ENCODE data around the gene PTCD3.
A peak's percentile ranks its signal among the peaks of the same experiment; 100 is the strongest.

PTCD3 gene

DNA sequence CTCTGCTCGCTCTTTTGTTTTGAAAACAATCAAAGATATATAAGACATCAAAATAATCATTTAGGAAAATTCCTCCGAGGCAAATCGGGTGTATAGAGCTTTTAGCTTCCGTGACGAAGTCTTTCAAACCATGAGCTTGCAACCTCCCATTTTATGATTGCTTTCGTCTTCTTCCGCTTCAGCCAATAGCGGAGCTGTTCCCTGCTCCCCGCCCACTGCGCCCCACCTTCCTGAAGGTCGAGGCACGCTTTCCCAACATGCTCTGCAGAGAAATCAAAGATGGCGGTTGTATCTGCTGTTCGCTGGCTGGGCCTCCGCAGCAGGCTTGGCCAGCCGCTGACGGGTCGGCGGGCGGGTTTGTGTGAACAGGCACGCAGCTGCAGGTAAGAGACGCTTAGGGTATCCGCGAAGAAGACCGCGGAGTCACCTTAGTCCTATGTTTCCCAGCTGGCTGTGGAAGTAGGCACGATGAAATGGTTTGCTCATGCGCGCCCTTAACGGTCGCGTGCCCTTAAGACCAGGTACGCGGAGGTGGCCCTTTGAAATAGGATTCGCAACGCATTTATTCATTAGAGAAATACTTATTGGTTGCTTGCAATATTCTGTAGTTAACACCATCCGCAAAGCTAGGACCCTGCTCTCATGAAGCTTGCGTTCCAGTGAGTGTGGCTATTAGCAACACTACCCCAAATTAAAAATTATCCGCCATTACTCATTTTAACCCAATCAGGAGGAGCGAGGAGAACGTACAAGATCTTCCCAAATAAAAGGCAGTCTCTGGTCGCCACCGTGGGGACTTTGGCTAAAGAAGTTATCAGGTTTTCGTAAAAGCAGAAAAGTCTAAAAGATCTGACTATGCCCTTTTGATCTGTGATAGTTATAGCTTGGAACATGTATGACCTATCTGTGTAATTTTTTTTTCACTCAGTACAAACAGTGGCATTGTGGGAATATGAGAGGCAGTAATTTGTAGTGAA, at the start of gene PTCD3:
PTCD3 (plus strand) TSS at position 267 of the 977 bp plus-strand sequence; CDS start at position 280, 13 bp downstream.
- DNase-seq (ENCODE audit: low read depth in 2 of 2, low spot score in 1 of 2) = peak; percentile 89 to 93

DNA sequence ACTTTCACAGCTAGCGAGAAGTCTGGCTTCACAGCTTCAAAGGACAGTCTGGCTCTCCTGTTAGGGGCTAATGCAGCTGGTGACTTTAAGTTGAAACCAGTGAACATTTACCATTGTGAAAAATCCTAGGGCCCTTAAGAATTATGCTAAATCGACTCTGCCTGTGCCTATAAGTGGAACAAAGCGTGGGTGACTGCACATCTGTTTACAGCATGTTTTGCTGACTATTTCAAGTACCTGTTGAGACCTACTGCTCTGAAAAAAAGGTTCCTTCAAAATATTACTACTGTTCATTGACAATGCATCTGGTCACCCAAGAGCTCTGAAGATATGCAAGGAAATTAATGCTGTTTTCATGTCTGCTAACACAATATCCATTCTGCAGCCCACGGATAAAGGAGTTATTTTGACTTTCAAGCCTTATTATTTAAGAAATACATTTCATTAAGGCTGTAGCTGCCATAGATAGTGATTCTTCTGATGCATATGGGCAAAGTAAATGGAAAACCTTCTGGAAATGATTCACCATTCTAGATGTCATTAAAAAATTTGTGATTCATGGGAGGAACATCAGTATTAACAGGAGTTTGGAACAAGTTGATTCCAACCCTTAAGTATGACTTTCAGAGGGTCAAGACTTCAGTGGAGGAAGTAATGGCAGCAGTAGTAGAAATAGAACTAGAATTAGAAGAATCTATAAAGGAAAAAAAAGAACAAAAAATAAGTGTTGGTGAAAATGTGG, 49.3 kb upstream of the PTCD3 start:
- DNase-seq (ENCODE audit: low read depth in 2 of 2, low spot score in 1 of 2) = no peak

DNA sequence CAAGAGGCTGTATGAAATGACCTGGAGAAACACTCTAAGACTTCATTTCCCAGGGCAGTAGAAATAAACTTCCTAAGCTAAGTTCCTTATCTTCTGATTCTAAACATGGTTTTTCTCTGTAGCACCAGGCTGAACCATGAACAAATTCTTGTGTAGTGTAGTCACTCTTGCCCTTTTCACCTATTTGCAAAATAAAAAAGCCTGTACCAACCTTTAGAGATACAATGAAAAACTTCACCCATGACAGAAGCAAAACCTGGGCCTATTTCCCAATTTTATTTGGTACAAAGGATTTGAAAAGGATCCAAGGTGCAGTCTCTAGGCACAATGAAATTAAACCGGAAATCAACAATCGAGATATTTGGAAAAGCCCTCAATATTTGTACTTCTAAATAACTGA, 44.0 kb upstream of the PTCD3 start:
- DNase-seq (ENCODE audit: low read depth in 2 of 2, low spot score in 1 of 2) = no peak

DNA sequence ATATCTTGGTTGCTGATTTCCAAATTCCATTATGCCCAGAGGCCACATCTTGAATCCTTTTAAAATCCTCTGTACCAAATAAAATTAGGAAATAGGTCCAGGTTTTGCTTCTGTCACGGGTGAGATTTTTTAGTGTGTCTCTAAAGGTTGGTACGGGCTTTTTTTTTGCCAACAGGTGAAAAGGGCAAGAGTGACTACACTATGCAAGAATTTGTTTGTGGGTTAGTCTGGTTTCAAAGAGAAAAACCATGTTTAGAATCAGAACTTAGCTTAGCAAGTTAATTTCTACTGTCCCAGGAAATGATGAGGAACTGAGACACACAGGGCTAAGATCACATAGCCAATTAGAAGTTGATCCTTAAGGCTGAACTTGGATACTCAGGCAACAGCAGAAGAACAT, 42.0 kb upstream of the PTCD3 start:
- DNase-seq (ENCODE audit: low read depth in 2 of 2, low spot score in 1 of 2) = no peak

DNA sequence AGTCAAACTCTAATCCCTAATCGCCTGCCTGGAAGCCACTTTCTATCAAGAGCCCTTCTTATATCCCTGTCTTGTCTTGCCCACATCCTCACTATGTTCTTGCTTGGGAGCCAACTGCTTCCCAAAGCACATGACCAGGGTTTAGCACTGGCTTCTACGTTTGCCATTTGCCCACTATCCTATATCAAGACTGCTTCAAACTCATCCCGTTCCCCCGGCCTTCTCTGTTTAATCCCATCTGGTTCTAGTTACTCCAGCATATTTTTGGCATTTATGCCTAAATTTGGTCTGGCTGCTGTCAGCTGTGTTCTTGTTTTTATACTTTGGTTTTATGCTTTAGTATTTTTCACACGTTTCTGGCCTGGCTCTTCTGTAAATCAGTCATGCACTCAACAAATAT, 40.5 kb upstream of the PTCD3 start:
- DNase-seq (ENCODE audit: low read depth in 2 of 2, low spot score in 1 of 2) = no peak

DNA sequence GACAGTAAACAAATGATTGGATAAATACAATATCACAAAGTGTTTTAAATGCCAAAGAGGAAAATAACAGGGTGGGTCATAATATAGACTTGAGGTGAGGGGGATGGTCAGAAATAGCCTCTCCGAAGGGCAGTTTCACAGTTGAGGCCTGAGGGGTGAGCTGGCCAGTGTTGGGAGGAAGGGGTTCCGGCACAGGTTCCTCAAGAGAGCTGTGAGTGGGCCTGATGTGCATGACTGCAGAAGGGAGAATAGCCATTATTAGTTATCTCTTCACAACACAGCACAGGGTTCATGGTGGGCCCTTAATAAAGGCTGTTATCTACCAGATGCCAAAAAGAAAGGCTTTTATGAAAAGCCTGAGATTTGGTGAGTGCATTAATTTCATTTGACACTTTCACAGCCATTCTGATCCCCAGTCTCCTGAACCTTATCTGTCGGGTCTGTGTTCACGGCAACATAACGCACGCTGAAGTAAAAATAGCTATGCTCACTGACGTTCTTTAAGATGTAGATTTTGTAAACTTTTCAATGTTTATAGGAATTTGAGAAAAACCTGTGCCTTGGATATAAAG, 39.9 kb upstream of the PTCD3 start:
- DNase-seq (ENCODE audit: low read depth in 2 of 2, low spot score in 1 of 2) = no peak

DNA sequence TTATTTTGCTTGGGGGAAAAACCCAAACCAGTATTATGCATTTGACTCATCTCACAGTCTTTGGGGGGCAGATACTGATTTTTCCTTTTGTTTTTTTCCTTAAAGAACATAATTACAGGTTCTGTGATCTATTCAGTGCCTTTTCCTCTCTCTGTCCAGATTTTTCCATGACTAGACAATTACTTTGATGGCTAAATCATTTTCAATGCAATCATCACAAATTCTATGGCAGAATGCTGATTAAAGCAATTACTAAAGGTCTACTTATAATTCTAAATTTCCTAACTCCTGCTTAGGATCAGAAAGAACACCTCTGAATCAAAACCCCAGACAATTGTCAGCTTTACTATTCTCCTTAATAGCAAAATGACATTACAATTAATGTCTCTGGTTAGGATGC, 39.1 kb upstream of the PTCD3 start:
- no peak for DNase-seq (ENCODE audit: low read depth in 2 of 2, low spot score in 1 of 2)

DNA sequence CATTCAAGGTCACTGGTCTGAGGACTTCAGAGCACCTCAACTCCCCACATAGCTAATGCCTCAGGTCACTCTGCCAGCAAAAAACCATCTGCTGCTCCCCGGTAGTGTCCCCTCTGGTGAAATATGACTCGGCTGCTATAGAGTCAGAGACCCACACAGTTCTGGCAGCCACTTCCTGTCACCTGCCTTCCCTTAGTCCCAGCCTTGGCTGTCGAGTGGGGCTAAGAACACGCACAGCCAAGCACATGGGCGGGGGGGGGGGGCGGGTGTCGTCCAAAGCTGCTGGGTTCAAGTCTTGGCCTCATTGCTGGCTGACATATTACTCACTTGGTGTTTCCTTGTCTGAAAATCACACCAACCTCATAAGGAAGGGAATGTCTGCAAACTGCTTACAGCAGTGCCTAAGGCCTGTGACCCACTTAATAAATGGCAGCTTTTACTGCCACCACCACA, 37.9 kb upstream of the PTCD3 start:
- DNase-seq (ENCODE audit: low read depth in 2 of 2, low spot score in 1 of 2) = peak in 1 of 2 donors; percentile 24

DNA sequence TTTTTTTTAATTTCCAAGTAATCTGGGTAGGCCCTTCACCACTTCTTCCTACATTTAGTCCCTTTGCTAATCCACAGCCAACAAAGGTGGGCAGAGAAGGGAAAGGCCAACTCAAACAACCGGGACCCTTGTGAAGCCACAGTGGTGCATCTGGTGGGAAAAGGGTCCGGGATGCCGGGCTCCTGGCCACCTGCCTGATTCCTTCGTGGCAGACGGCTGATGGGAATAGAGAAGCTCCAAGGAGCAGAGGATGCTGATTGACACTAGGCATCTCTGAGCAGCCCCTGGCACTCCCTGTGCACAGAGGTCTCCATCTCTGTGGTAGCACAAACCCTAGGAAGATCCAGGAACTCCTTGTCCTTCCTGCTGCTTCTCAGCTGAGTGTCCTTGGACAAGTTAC, 37.4 kb upstream of the PTCD3 start:
- DNase-seq (ENCODE audit: low read depth in 2 of 2, low spot score in 1 of 2) = no peak

DNA sequence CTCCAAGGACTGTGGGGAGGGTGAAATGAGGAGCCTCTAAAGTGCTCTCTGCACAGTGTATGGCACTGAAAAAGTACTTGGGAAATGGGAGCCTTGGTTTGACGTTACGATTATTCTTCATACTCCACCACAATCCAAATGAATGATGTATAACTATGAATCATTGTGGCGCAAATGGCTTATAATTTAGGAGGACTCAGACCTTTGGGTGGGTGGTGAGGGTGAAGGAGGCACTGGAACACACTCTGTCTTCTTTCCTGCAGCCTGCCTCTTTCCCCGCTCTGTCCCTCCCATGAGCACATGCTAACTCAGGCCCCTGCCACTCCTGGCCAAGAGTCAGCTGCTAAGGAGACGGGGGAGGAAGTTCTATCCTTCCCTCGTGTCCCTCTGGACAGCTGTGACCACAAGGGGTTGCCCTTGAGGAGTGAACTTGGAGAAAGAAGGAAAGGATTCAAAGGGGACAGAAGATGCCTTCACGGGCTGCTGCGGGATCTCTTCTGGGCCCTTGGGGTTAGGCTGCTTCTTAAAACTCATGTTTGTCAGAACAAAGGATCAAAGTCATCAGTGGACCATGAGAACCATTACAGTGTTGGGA, 36.8 kb upstream of the PTCD3 start:
- DNase-seq (ENCODE audit: low read depth in 2 of 2, low spot score in 1 of 2) = no peak

DNA sequence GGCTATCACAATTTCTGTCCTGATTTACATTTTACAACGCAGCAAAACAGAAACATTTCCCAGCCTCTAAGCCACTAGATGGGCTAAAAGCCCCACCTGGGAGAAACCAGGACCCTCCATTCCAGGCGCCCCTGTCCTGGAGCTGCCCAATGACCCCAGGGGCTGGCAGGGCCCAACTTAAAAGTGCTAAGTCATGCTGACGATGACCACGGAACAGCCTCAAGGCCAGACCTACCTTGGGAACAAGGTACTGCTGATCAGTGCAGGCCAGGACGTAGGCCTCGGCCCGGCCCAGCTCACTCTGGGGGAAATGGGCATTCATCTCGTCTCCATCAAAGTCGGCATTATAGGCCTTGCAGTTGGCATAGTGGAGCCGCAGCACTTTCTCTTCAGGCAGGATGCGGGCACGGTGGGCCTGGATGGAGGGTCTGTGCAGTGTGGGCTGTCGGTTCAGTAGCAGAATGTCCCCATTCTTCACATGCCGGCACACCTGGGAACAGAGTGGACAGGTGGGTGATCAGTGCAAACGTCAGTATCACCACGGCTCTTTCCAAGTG, 36.2 kb upstream of the PTCD3 start:
- DNase-seq (ENCODE audit: low read depth in 2 of 2, low spot score in 1 of 2) = no peak

DNA sequence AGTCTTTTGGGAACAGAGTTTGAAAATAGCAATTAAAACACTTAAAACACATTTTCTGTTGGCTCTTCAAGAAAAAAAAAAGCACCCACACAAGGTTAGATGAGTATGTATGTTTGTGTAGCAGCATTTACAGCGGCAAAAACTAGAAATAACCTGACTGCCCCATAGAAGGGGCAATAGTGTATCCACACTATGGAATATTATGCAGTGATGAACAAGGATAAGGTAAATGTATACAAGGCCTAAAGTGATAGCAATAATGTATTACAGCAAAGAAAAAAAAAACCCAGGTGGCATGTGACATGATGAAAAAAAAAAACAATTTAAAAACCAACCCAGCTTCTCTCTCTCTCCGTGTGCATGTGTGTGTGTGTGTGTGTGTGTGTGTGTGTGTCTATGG, 35.2 kb upstream of the PTCD3 start:
- no peak for DNase-seq (ENCODE audit: low read depth in 2 of 2, low spot score in 1 of 2)

DNA sequence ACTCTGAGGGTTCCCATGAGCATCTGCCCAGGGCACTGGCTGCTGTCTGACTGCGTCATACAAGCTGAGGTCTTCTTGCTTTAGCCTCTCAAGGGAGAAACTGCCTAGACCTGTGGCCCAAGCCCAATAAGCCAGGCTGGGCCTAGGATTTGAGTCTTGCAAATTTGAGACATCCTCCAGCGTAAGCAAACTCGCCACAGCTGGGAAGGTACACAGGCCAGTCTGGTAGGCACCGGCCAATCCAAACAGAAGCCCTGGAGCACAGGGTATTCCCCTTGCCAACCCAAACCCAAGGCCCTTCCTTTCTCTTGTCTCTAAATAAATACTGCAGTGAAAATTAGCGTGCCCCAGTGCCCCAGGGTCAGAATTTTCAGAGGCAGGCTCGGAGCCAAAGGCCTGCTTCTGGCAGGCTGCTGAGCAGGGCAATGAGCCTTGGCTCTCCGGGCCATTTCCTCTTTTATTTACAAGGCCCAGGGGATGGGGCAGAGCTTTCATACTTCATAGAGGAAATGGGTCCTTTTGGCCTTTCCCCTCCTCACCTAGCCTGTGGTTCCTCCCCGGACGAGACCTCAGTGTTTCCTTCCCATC, 33.7 kb upstream of the PTCD3 start:
- DNase-seq (ENCODE audit: low read depth in 2 of 2, low spot score in 1 of 2) = no peak

DNA sequence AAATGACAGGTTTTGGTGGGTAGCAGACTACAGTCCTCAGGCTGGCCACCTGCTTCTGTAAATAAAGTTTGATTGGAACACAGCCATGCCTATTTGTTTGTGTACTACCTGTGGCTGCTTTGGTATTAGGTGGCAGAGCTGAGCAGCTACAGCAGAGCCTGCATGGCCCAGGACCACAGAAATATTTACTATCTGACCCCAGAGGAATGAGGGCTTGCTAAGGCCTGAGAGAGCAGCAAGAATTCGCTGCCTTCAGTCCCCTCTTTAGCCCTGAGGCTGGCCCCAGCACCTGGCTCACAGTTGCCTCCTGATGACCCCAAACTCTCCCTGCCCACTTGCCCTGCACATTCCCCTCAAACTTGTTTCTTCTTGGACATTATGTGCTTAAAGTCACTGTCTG, 32.8 kb upstream of the PTCD3 start:
- DNase-seq (ENCODE audit: low read depth in 2 of 2, low spot score in 1 of 2) = no peak

DNA sequence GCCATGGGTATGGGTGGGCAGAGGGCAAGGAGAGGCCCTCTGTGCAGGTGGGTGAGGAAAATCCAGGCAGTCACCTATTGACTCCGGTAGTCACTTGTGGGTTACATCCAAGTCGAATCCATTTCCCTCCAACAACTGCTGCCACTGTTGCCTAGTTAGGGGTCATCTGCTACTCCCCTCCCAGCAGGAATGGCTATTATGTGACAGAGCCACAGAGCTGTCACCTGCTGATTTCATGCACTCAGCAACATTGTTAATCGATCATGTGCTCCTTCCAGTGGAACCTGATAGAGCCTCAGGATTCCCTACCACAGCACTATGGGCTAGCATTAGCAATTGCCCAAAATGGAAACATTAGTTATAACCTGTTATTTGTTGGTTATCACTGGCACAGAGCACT, 31.8 kb upstream of the PTCD3 start:
- DNase-seq (ENCODE audit: low read depth in 2 of 2, low spot score in 1 of 2) = no peak

DNA sequence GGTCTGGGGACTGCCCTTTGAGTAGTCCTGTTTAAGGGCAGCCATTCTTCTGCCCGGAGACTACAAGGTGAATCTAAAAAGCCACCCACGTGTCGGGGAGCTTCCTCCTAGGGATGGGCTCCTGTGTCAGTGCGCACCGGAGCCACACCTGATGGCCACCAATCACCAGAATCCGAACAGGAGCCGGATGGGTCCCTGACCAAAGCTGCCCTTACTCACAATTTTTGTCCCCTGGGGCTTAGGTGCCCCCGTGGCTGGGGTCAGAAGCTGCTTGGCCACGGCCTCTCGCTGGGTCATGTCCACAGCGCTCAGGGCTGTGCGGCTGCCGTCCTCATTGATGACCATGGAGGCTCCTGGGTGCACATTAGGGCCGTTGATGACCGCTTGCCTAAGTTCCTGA, 31.2 kb upstream of the PTCD3 start:
- no peak for DNase-seq (ENCODE audit: low read depth in 2 of 2, low spot score in 1 of 2)

DNA sequence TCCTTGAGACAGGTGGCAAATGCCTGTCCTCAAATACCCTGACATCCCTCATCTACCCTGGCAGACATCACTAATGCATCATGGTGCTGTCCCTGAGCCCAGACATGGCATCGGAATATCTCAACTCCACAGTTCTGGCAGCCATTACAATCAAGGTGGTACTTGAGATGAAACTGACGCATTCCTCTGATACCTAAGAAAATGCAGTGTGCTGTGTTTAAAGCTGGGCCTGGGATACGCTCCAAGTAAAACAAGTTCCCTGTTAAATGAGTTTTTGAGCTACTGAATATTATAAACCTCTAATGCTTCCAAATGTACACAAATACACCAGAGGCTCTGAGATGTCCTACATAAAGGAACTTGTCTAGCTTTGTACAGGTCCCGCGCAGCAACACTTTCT, 30.1 kb upstream of the PTCD3 start:
- no peak for DNase-seq (ENCODE audit: low read depth in 2 of 2, low spot score in 1 of 2)

DNA sequence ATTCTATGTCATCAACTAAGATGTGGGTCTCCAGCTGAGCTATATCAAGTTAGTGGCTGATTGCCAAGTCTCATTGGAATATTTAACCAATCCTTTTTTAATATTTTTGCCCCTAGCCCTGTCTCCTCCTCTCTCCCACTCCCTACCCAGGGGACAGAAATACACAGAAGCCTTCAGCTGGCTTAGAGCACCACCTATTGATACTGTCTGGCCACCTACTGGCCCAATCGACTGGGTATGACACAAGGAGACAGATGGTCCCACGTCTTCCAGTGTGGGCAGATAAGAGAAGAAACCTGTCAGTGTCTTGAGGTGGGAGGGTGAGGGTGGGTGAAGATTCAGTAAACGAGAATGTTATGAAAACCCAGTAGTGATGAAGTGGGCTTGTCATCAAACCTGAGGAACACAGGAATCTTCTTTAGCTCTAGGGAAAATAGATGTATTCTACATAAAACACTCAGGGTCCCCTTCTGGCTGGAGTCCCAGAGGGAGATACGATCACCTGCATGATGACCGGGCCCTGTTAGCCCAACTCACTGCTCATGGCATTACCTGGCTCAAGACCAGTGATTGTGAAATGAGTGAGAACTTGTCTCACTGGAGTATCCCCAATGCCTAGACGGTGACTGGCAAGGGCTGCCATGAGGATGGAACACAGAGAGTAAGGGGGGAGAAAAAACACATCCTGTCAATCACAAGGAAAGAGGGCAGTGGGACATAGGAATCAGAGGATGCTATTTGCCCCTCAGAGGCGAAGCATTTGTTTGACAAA, 27.1 kb upstream of the PTCD3 start:
- DNase-seq (ENCODE audit: low read depth in 2 of 2, low spot score in 1 of 2) = peak in 1 of 2 donors; percentile 7

DNA sequence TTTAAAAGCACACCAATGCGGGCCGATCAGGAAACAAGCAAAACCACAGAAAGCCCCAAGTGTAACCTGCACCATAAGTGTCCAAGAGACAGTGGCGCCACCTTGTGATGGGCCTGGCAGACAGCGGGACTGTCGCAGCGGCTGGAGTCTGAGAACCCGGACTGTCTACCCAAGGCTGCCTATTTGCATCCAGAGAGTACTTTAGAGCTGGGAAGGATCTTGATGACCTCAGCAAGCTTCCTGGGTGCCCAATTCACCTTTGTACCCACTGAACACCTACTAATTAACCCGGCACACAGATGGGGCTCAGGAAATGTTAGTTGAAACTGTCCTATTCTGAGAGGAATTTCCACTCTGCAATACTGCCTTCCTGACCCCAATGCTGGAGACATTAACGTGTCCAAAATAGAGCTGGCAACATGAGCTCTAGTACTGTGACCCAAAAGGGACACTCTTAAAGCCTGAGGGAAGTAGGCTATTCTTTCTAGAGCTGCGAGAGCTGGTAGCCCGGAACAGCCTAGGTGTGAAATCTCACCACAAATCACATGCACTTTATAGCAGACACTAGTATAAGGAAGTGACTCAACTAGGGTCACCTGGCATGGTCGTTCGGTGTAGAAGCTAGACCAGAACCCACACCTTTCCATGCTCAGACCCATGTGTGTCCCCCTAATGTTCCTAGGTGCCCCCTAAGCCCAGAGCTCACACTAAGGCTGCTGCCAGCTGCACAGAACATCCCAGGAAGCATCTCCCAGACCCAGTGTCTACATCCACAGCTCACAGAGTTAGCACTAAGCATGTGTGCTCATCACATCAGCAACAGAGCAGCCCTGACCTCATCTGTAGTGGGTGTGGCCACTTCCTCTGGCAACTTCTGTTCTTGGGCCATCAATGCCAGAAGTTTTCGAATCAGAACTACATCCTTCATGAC, 25.8 kb upstream of the PTCD3 start:
- DNase-seq (ENCODE audit: low read depth in 2 of 2, low spot score in 1 of 2) = peak; percentile 48 to 51

Measured in stimulated activated CD8-positive, alpha-beta memory T cell treated with anti-CD3 and anti-CD28 coated beads, Interleukin-4, amount 100 ng/mL, for 4 hours (primary cell).